Fibroblast of lung (primary cell): ENCODE data around the gene DNAH14.

Experiments
- EZH2 ChIP-seq: IDR thresholded peaks from 2 replicates; pipeline ENCODE4 v1.5.1; 2012; ENCODE audit warnings: low read length, control low read depth, mild to moderate bottlenecking; ENCODE audit errors: missing control alignments
- TF ChIP-seq, protein P1 (sequence below), 2 donors: IDR thresholded peaks in 1 of 2; conservative IDR thresholded peaks in 1 of 2; 1 replicate in 1 of 2; 2 replicates in 1 of 2; pipeline ENCODE4 v1.5.1; 2011 to 2012; ENCODE audit warnings: low read length in 2 of 2, control low read depth in 1 of 2, inconsistent platforms in 1 of 2, low read depth in 1 of 2, mild to moderate bottlenecking in 1 of 2

DNA sequence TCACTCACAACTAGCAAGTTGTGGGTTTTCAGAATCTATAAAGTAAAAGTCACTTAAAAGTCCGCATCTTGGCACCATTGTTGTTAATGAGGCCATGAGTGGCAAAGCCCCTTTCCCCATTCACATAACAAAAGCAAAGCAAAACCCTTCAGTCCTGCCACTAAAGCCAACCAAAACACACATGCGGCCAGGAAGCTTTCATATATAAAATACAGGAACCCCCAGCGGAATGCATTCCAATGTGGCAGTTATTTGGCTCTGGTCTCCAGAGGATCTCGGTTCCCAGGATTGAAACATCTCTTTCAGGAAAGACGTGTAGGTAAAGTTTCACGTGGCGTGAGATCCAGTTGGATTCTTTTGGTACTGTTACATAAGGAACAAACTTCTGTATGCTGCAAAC lies 500.8 kb downstream of the DNAH14 start:
- TF ChIP-seq, protein P1, sequence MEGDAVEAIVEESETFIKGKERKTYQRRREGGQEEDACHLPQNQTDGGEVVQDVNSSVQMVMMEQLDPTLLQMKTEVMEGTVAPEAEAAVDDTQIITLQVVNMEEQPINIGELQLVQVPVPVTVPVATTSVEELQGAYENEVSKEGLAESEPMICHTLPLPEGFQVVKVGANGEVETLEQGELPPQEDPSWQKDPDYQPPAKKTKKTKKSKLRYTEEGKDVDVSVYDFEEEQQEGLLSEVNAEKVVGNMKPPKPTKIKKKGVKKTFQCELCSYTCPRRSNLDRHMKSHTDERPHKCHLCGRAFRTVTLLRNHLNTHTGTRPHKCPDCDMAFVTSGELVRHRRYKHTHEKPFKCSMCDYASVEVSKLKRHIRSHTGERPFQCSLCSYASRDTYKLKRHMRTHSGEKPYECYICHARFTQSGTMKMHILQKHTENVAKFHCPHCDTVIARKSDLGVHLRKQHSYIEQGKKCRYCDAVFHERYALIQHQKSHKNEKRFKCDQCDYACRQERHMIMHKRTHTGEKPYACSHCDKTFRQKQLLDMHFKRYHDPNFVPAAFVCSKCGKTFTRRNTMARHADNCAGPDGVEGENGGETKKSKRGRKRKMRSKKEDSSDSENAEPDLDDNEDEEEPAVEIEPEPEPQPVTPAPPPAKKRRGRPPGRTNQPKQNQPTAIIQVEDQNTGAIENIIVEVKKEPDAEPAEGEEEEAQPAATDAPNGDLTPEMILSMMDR (conservative IDR thresholded peaks at IDR 0.05 in 1 of 2, IDR thresholded peaks at IDR 0.05 in 1 of 2; ENCODE audit: low read depth in 1 of 2, low read length in 2 of 2) = no peak
- no peak for TF ChIP-seq EZH2
